GM23338 (cell line): ENCODE results near the gene XRN1.

ENCODE experiments used
- CREB1 ChIP-seq: fragments of 250-450 bp; sonication (Bioruptor Pico); IDR thresholded peaks from 2 replicates; pipeline ENCODE4 v1.5.0; 2020; ENCODE audit warnings: low read depth, mild to moderate bottlenecking, moderate library complexity
- EZH2 ChIP-seq: fragments of 200-600 bp; sonication (generic); IDR thresholded peaks from one replicate; pipeline ENCODE4 v1.8.0; 2017; ENCODE audit warnings: antibody characterized with exemption, mild to moderate bottlenecking, low read depth; ENCODE audit not compliant: unreplicated experiment
- EZH2phosphoT487 ChIP-seq: fragments of 200-600 bp; sonication (generic); IDR thresholded peaks from one replicate; pipeline ENCODE4 v1.8.1; 2018; ENCODE audit warnings: antibody characterized with exemption; ENCODE audit not compliant: unreplicated experiment
- JUNB ChIP-seq: IDR thresholded peaks from one replicate; pipeline ENCODE4 v1.6.1; 2016; ENCODE audit warnings: antibody characterized with exemption; ENCODE audit not compliant: unreplicated experiment
- POLR2AphosphoS5 ChIP-seq: IDR thresholded peaks from 2 replicates; pipeline ENCODE4 v1.6.1; 2016; ENCODE audit warnings: antibody characterized with exemption, low read depth
- ZNF331 ChIP-seq: fragments of 250-450 bp; sonication (Bioruptor Pico); IDR thresholded peaks from 2 replicates; pipeline ENCODE4 v1.5.0; 2020; ENCODE audit warnings: low read depth, mild to moderate bottlenecking, moderate library complexity
- TF ChIP-seq, protein P1 (sequence below), 2 experiments: fragments of 200-600 bp in 1 of 2; sonication (generic) in 1 of 2; conservative IDR thresholded peaks; 2 replicates each; pipeline versions ENCODE4 v1.5.1 to v1.6.1; 2016 to 2017; ENCODE audit warnings: antibody characterized with exemption in 2 of 2, low read depth in 2 of 2, mild to moderate bottlenecking in 2 of 2, moderate library complexity in 1 of 2
- TF ChIP-seq, protein P2 (sequence below): IDR thresholded peaks from one replicate; pipeline ENCODE4 v1.6.1; 2018; ENCODE audit warnings: antibody characterized with exemption; ENCODE audit not compliant: unreplicated experiment

DNA sequence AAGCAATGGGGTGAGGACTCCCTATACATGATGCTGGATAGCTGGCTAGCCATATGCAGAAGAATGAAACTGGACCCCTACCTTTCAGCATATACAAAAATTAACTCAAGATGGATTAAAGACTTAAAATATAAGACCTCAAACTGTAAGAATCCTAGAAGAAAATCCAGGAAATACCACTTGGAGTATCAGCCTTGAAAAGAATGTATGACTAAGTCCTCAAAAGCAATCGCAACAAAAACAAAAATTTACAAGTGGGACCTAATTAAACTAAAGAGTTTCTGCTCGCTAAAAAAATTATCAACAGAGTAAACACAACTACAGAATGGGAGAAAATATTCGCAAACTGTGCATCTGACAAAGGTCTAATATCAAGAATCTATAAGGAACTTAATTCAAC lies 94.3 kb downstream of the XRN1 start:
- TF ChIP-seq POLR2AphosphoS5 (no peak), EZH2 (no peak), JUNB (no peak), CREB1 (no peak), EZH2phosphoT487 (no peak), ZNF331 (CRISPR knock-in tag) (no peak)
- TF ChIP-seq, protein P1, sequence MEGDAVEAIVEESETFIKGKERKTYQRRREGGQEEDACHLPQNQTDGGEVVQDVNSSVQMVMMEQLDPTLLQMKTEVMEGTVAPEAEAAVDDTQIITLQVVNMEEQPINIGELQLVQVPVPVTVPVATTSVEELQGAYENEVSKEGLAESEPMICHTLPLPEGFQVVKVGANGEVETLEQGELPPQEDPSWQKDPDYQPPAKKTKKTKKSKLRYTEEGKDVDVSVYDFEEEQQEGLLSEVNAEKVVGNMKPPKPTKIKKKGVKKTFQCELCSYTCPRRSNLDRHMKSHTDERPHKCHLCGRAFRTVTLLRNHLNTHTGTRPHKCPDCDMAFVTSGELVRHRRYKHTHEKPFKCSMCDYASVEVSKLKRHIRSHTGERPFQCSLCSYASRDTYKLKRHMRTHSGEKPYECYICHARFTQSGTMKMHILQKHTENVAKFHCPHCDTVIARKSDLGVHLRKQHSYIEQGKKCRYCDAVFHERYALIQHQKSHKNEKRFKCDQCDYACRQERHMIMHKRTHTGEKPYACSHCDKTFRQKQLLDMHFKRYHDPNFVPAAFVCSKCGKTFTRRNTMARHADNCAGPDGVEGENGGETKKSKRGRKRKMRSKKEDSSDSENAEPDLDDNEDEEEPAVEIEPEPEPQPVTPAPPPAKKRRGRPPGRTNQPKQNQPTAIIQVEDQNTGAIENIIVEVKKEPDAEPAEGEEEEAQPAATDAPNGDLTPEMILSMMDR (conservative IDR thresholded peaks at IDR 0.05; ENCODE audit: low read depth in 2 of 2), result no peak
- TF ChIP-seq, protein P2, sequence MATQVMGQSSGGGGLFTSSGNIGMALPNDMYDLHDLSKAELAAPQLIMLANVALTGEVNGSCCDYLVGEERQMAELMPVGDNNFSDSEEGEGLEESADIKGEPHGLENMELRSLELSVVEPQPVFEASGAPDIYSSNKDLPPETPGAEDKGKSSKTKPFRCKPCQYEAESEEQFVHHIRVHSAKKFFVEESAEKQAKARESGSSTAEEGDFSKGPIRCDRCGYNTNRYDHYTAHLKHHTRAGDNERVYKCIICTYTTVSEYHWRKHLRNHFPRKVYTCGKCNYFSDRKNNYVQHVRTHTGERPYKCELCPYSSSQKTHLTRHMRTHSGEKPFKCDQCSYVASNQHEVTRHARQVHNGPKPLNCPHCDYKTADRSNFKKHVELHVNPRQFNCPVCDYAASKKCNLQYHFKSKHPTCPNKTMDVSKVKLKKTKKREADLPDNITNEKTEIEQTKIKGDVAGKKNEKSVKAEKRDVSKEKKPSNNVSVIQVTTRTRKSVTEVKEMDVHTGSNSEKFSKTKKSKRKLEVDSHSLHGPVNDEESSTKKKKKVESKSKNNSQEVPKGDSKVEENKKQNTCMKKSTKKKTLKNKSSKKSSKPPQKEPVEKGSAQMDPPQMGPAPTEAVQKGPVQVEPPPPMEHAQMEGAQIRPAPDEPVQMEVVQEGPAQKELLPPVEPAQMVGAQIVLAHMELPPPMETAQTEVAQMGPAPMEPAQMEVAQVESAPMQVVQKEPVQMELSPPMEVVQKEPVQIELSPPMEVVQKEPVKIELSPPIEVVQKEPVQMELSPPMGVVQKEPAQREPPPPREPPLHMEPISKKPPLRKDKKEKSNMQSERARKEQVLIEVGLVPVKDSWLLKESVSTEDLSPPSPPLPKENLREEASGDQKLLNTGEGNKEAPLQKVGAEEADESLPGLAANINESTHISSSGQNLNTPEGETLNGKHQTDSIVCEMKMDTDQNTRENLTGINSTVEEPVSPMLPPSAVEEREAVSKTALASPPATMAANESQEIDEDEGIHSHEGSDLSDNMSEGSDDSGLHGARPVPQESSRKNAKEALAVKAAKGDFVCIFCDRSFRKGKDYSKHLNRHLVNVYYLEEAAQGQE, result no peak
